Dermis microvascular lymphatic vessel endothelial cell (primary cell): ENCODE data around the gene ZNF322. TPM values are rescaled to one million over a fixed set of nuclear protein-coding genes. Genes with fewer than 3 reads are reported as not detected.
"Not testable (repeated sequence)": the region's sequence is repeated elsewhere in the genome, so short reads cannot be mapped to it uniquely, and the experiment has no call there.

Experiments
- DNase-seq, 2 donors: peaks; one replicate each; pipeline versions ENCODE4 v3.0.0 to v3.0.0-alpha.2; 2010; ENCODE audit warnings: low read depth in 2 of 2
- total RNA-seq: library from RNA; depleted of rRNA; stranded (reverse); fragments of >200 nt; gene quantifications from 2 replicates; pipeline ENCODE4 v1.2.1, GENCODE V29; 2014

The ZNF322 gene
- total RNA-seq = 12.5 and 15.7 TPM in 2 replicates

- peak; percentile 85 to 95 for DNase-seq
Observed at GRCh38 chr6:26659042-26659999, at the start of gene ZNF322. Gene ZNF322 (minus strand): TSS chr6:26659746. CDS start chr6:26638553, 21,193 bp downstream.

GRCh38 chr6:26705780-26706179, 46.2 kb upstream of the ZNF322 start:
- DNase-seq = not testable (repeated sequence)

GRCh38 chr6:26705352-26705751, 45.8 kb upstream of the ZNF322 start:
- DNase-seq = not testable (repeated sequence)

- not testable (repeated sequence) for DNase-seq
Observed at GRCh38 chr6:26701023-26701747, 41.6 kb upstream of the ZNF322 start.

GRCh38 chr6:26697496-26697895, 38.0 kb upstream of the ZNF322 start:
- not testable (repeated sequence) for DNase-seq

- not testable (repeated sequence) for DNase-seq
Observed at GRCh38 chr6:26689324-26689947, 29.9 kb upstream of the ZNF322 start.

GRCh38 chr6:26682435-26683042, 23.0 kb upstream of the ZNF322 start:
- not testable (repeated sequence) for DNase-seq

GRCh38 chr6:26673287-26673686, 13.7 kb upstream of the ZNF322 start:
- not testable (repeated sequence) for DNase-seq

- not testable (repeated sequence) for DNase-seq
Observed at GRCh38 chr6:26670558-26670957, 11.0 kb upstream of the ZNF322 start.

- DNase-seq = not testable (repeated sequence)
Observed at GRCh38 chr6:26670003-26670402, 10.5 kb upstream of the ZNF322 start.

- DNase-seq = peak; percentile 22 to 50
Observed at GRCh38 chr6:26660000-26660361, 435 bp upstream of the ZNF322 start.

- no peak for DNase-seq
Observed at GRCh38 chr6:26657256-26657655, 2.3 kb downstream of the ZNF322 start.

GRCh38 chr6:26653007-26653406, 6.5 kb downstream of the ZNF322 start:
- no peak for DNase-seq

GRCh38 chr6:26651133-26651781, 8.3 kb downstream of the ZNF322 start:
- no peak for DNase-seq

- no peak for DNase-seq
Observed at GRCh38 chr6:26646074-26646473, 13.5 kb downstream of the ZNF322 start.

- no peak for DNase-seq
Observed at GRCh38 chr6:26640806-26641205, 18.7 kb downstream of the ZNF322 start.

GRCh38 chr6:26629359-26629758, 30.2 kb downstream of the ZNF322 start:
- no peak for DNase-seq

- no peak for DNase-seq
Observed at GRCh38 chr6:26627843-26628242, 31.7 kb downstream of the ZNF322 start.

GRCh38 chr6:26624557-26624956, 35.0 kb downstream of the ZNF322 start:
- DNase-seq = no peak

GRCh38 chr6:26623339-26623859, 36.1 kb downstream of the ZNF322 start:
- DNase-seq = no peak
